Mesenchymal stem cell (in vitro differentiated cells and primary cell): ENCODE results near the gene PROCA1.

ENCODE experiments used
- DNase-seq: peaks from one replicate; pipeline ENCODE4 v3.0.0-alpha.2; 2013
- H2AFZ ChIP-seq: one replicate; pipeline ENCODE4 v1.6.1; 2013; ENCODE audit warnings: low read depth, mild to moderate bottlenecking, control low read depth, inconsistent platforms, low read length, moderate library complexity
- H2AK5ac ChIP-seq: 2 replicates; pipeline ENCODE4 v1.6.1; 2013; ENCODE audit warnings: low read length, moderate library complexity, mild to moderate bottlenecking, inconsistent platforms; ENCODE audit not compliant: severe bottlenecking
- H2BK120ac ChIP-seq: one replicate; pipeline ENCODE4 v1.6.1; 2013; ENCODE audit warnings: low read depth, mild to moderate bottlenecking, inconsistent platforms, low read length, moderate library complexity
- H2BK12ac ChIP-seq, 2 experiments: one replicate each; pipeline ENCODE4 v1.6.1; 2013; ENCODE audit warnings: inconsistent platforms in 2 of 2, low read length in 2 of 2, mild to moderate bottlenecking in 2 of 2, moderate library complexity in 2 of 2, control low read depth in 1 of 2
- H2BK15ac ChIP-seq: one replicate; pipeline ENCODE4 v1.6.1; 2013; ENCODE audit warnings: mild to moderate bottlenecking, low read depth, inconsistent platforms; ENCODE audit not compliant: poor library complexity, severe bottlenecking
- H2BK5ac ChIP-seq: 2 replicates; pipeline ENCODE4 v1.6.1; 2013; ENCODE audit warnings: low read depth, mild to moderate bottlenecking, low read length, control low read depth, inconsistent platforms; ENCODE audit not compliant: poor library complexity, severe bottlenecking
- H3K14ac ChIP-seq, 2 experiments: one replicate each; pipeline ENCODE4 v1.6.1; 2013; ENCODE audit warnings: inconsistent platforms in 2 of 2, low read length in 2 of 2, control low read depth in 1 of 2, mild to moderate bottlenecking in 1 of 2, moderate library complexity in 1 of 2
- H3K18ac ChIP-seq, 2 experiments: one replicate each; pipeline ENCODE4 v1.6.1; 2013; ENCODE audit warnings: inconsistent platforms in 2 of 2, low read length in 2 of 2, control low read depth in 1 of 2, low read depth in 1 of 2, mild to moderate bottlenecking in 1 of 2
- H3K23ac ChIP-seq, 2 experiments: one replicate each; pipeline ENCODE4 v1.6.1; 2013; ENCODE audit warnings: inconsistent platforms in 2 of 2, low read length in 2 of 2, mild to moderate bottlenecking in 2 of 2, moderate library complexity in 2 of 2, control low read depth in 1 of 2
- H3K27ac ChIP-seq: 2 replicates; pipeline ENCODE4 v1.5.1; 2013; ENCODE audit warnings: mild to moderate bottlenecking, moderate library complexity, low read length, control low read depth, inconsistent platforms; ENCODE audit not compliant: poor library complexity, severe bottlenecking
- H3K27me3 ChIP-seq, 2 experiments: 2 replicates each; pipeline versions ENCODE4 v1.6.1 to v1.7.0; 2013; ENCODE audit warnings: low read length in 2 of 2, mild to moderate bottlenecking in 2 of 2, moderate library complexity in 2 of 2, control low read depth in 1 of 2, inconsistent platforms in 1 of 2; ENCODE audit not compliant: control insufficient read depth in 1 of 2, insufficient read depth in 1 of 2
- H3K36me3 ChIP-seq, 2 experiments: 2 replicates each; pipeline versions ENCODE4 v1.6.1 to v1.7.0; 2013; ENCODE audit warnings: low read length in 2 of 2, control low read depth in 1 of 2, inconsistent platforms in 1 of 2, low read depth in 1 of 2, mild to moderate bottlenecking in 1 of 2; ENCODE audit not compliant: insufficient read depth in 2 of 2, control insufficient read depth in 1 of 2
- H3K4ac ChIP-seq, 2 experiments: one replicate each; pipeline ENCODE4 v1.6.1; 2013; ENCODE audit warnings: inconsistent platforms in 2 of 2, low read length in 2 of 2, mild to moderate bottlenecking in 2 of 2, moderate library complexity in 2 of 2, control low read depth in 1 of 2, low read depth in 1 of 2
- H3K4me1 ChIP-seq: 2 replicates; pipeline ENCODE4 v1.6.1; 2013; ENCODE audit warnings: low read depth, low read length, control low read depth; ENCODE audit not compliant: control insufficient read depth, insufficient read depth
- H3K4me2 ChIP-seq: 2 replicates; pipeline ENCODE4 v1.6.1; 2013; ENCODE audit warnings: low read length, mild to moderate bottlenecking, inconsistent platforms; ENCODE audit not compliant: poor library complexity, severe bottlenecking
- H3K4me3 ChIP-seq, 2 experiments: 2 replicates each; pipeline versions ENCODE4 v1.5.1 to v1.7.0; 2013; ENCODE audit warnings: low read length in 2 of 2, mild to moderate bottlenecking in 2 of 2, control low read depth in 1 of 2, low read depth in 1 of 2; ENCODE audit not compliant: insufficient read depth in 1 of 2
- H3K79me1 ChIP-seq: replicated peaks from 2 replicates; pipeline ENCODE4 v1.6.1; 2013; ENCODE audit warnings: mild to moderate bottlenecking, control low read depth, low read length, inconsistent platforms; ENCODE audit not compliant: poor library complexity, severe bottlenecking
- H3K9ac ChIP-seq: 2 replicates; pipeline ENCODE4 v1.7.0; 2013; ENCODE audit warnings: mild to moderate bottlenecking, low read length, moderate library complexity
- H3K9me3 ChIP-seq: 2 replicates; pipeline ENCODE4 v1.7.0; 2013; ENCODE audit warnings: mild to moderate bottlenecking, low read length; ENCODE audit not compliant: control insufficient read depth
- H4K8ac ChIP-seq: one replicate; pipeline ENCODE4 v1.6.1; 2013; ENCODE audit warnings: inconsistent platforms, mild to moderate bottlenecking, low read length, moderate library complexity
- H4K91ac ChIP-seq: one replicate; pipeline ENCODE4 v1.6.1; 2013; ENCODE audit warnings: mild to moderate bottlenecking, low read length, inconsistent platforms
- WGBS: methylation state at CpG from one replicate; pipeline ENCODE4 v1.1.7; 2013; ENCODE audit warnings: mixed read lengths; 5-methylcytosine and 5-hydroxymethylcytosine counted together

PROCA1 gene

DNA sequence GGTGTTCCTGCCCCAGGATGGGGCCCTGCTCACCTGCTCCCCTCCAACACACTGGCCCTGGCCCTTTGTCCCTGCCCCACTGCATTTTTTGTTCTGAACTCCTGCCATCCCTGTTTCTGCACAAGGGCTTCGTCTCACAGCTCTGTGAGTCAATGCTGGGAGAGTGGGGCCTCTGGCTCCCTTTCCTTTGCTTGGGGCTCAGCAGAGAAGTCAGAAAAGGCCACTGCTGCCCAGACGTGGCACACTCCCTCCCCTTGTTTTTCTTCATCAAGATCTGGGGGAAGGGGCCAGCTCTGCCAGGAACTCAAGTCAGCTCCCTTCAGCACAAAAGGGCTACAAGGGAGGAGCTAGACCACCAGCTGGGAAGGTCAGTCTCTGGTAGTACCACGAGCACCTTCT is 8.9 kb downstream of the PROCA1 start:
- Histone ChIP-seq H3K27me3 (no peaks in the 10 kb centered on the region), H3K4me1 (peaks cover 4% of the 10 kb centered on the region), H2BK5ac (no peak overlapping the region), H2BK12ac (no peak overlapping the region), H2AFZ (no peak overlapping the region), H3K9me3 (no peaks in the 10 kb centered on the region), H3K18ac (no peak overlapping the region), H2BK15ac (no peak overlapping the region), H3K14ac (no peak overlapping the region), H4K91ac (no peak overlapping the region), H3K9ac (no peak overlapping the region), H3K4ac (no peak overlapping the region), H3K4me2 (no peak overlapping the region), H3K23ac (no peak overlapping the region), H3K27ac (no peak overlapping the region), H2BK120ac (no peak overlapping the region), H3K36me3 (peaks cover 86 to 88% of the 10 kb centered on the region in 2 experiments), H3K4me3 (no peak overlapping the region), H2AK5ac (no peak overlapping the region), H4K8ac (no peak overlapping the region), H3K79me1 (peaks cover 11% of the 10 kb centered on the region)
- DNase-seq, result no peak
- WGBS, result 63% methylated on average over 3 of the region's 3 CpGs

DNA sequence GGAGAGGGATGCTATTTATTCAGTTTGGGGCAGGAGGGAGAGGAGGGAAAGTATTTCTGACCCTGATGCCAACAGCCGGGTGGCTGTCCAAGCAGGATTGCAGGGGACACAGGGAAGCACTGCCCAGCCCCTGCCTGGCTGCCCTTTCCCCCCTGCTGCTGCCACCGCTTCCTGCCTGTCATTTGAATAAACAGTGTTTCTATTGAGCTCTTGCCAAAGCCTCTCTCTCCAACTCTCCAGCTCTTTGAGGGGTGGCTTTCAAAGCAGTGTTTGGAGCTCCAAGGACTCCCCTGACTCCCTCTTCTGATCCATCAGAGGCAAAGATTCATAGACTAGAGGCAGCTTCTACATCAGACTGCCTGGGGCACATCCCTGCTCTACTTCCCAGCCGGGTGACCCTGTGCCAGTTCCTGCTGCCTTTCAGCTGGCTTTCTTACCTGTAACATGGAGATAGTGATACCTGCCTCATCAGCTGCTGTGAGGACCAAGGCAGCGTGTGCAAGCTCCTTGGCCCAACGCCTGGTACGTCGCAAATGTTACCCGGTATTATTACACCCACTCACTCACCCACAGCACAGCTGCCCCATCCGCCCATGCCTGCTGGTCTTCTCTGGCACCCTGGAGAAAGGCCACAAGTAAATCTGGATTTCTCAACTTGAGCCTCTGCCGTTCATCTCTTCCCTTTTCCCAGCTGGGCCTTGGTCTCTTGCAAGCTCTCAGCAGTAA is 9.5 kb downstream of the PROCA1 start:
- no peak overlapping the region for H2BK5ac ChIP-seq
- H3K27ac ChIP-seq, result no peak overlapping the region
- H2BK12ac ChIP-seq, result no peak overlapping the region
- no peak for DNase-seq
- no peak overlapping the region for H2BK15ac ChIP-seq
- no peak overlapping the region for H2AFZ ChIP-seq
- H3K18ac ChIP-seq, result no peak overlapping the region
- WGBS, result 93% methylated on average over 10 of the region's 10 CpGs
- H3K9me3 ChIP-seq, result no peaks in the 10 kb centered on the region
- H3K36me3 ChIP-seq, result peaks cover 90 to 93% of the 10 kb centered on the region in 2 experiments
- H3K4ac ChIP-seq, result no peak overlapping the region
- H3K27me3 ChIP-seq, result no peaks in the 10 kb centered on the region
- H2BK120ac ChIP-seq, result no peak overlapping the region
- H4K91ac ChIP-seq, result no peak overlapping the region
- no peak overlapping the region for H3K23ac ChIP-seq
- no peak overlapping the region for H3K4me2 ChIP-seq
- peaks cover 11% of the 10 kb centered on the region for H3K79me1 ChIP-seq
- no peak overlapping the region for H4K8ac ChIP-seq
- H3K9ac ChIP-seq, result no peak overlapping the region
- peaks cover 4% of the 10 kb centered on the region for H3K4me1 ChIP-seq
- H2AK5ac ChIP-seq, result no peak overlapping the region
- H3K14ac ChIP-seq, result no peak overlapping the region
- no peak overlapping the region for H3K4me3 ChIP-seq

DNA sequence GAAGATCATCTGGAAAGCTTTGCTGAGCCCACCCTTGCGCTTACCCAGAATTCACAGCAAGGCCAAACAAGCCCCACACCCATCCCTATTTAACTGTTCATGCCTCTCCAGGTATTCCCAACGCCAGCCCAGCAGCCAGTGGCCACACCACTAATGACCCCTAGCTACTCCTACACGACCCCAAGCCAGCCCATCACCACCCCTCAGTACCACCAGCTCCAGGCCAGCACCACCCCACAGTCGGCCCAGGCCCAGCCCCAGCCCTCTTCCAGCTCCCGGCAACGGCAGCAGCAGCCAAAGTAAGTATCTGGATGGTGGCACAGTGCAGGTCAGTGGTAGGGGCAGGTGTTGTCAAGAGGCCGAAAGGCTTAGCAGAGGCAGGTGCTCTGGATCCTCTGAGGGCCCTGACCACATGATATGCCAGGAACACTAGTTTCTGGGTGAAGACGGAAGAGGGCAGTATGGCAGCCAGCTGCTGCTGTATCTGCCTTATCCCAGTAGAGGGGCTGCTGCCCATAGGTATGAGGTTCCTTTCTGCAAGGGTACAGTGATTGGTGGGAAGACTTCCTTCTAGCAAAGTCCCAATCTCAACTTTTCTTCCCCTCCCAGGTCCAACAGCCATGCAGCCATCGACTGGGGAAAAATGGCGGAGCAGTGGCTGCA is 10.7 kb downstream of the PROCA1 start:
- Histone ChIP-seq H3K79me1 (peaks cover 11% of the 10 kb centered on the region), H3K14ac (no peak overlapping the region), H3K27ac (no peak overlapping the region), H4K8ac (no peak overlapping the region), H3K4ac (no peak overlapping the region), H3K4me3 (no peak overlapping the region), H2AFZ (no peak overlapping the region), H3K9me3 (no peaks in the 10 kb centered on the region), H4K91ac (no peak overlapping the region), H2BK12ac (no peak overlapping the region), H2BK5ac (no peak overlapping the region), H3K23ac (no peak overlapping the region), H2AK5ac (no peak overlapping the region), H2BK120ac (no peak overlapping the region), H3K36me3 (peaks cover 96 to 98% of the 10 kb centered on the region in 2 experiments), H3K18ac (no peak overlapping the region), H3K4me2 (no peak overlapping the region), H3K4me1 (peaks cover 4% of the 10 kb centered on the region), H2BK15ac (no peak overlapping the region), H3K27me3 (no peaks in the 10 kb centered on the region), H3K9ac (no peak overlapping the region)
- no peak for DNase-seq
- 98% methylated on average over 9 of the region's 10 CpGs for WGBS

DNA sequence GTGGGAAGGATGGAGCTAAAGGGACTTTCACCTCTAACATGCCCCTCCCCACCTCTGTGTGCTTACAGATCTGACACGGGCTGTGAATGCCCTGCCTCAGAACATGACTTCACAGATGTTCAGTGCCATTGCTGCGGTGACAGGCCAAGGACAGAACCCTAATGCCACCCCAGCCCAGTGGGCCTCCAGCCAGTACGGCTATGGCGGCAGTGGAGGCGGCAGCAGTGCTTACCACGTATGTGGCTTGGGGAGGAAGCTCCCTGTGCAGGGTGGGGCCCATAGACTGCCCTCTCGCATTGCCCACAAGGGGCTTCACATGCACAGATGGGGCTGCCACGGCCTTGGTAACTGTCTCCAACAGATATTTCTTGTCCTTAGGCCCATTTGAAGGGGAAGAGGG is 11.4 kb downstream of the PROCA1 start:
- no peak overlapping the region for H2BK12ac ChIP-seq
- no peak overlapping the region for H3K18ac ChIP-seq
- H3K27me3 ChIP-seq, result no peaks in the 10 kb centered on the region
- H4K91ac ChIP-seq, result no peak overlapping the region
- H3K23ac ChIP-seq, result no peak overlapping the region
- H2BK15ac ChIP-seq, result no peak overlapping the region
- H3K27ac ChIP-seq, result no peak overlapping the region
- no peak overlapping the region for H2BK120ac ChIP-seq
- H3K36me3 ChIP-seq, result peaks cover 96 to 98% of the 10 kb centered on the region in 2 experiments
- H4K8ac ChIP-seq, result no peak overlapping the region
- H3K4ac ChIP-seq, result no peak overlapping the region
- H3K14ac ChIP-seq, result no peak overlapping the region
- H3K9me3 ChIP-seq, result no peaks in the 10 kb centered on the region
- WGBS, result 98% methylated on average over 8 of the region's 8 CpGs
- H3K4me1 ChIP-seq, result peaks cover 4% of the 10 kb centered on the region
- no peak overlapping the region for H2BK5ac ChIP-seq
- H3K4me2 ChIP-seq, result no peak overlapping the region
- DNase-seq, result no peak
- no peak overlapping the region for H3K9ac ChIP-seq
- peaks cover 11% of the 10 kb centered on the region for H3K79me1 ChIP-seq
- no peak overlapping the region for H2AK5ac ChIP-seq
- H3K4me3 ChIP-seq, result no peak overlapping the region
- no peak overlapping the region for H2AFZ ChIP-seq
